ENCODE results near the gene ZNF652. TPM values are rescaled to one million over a fixed set of nuclear protein-coding genes. Genes with fewer than 3 reads are reported as not detected.
"Not testable (repeated sequence)": the region's sequence is repeated elsewhere in the genome, so short reads cannot be mapped to it uniquely, and the experiment has no call there.

ZNF652 gene
- total RNA-seq, 4 donors from 2014 or later: 58.8 to 124 (median 103) TPM

GRCh38 chr17:49399995-49400394 lies 37.9 kb upstream of the ZNF652 start:
- no peak for DNase-seq (ENCODE audit: low spot score in 2 of 2)
- no peak overlapping the region for H3K4me3 ChIP-seq (ENCODE audit: low read depth, poor library complexity, severe bottlenecking)
- no peak for TF ChIP-seq POLR2A (IDR thresholded peaks at IDR 0.05)
- TF ChIP-seq CTCF (IDR thresholded peaks at IDR 0.05): no peak
- intact Hi-C loops (cut with DNase I; ENCODE audit: low total_unique reads): no loop called here
- WGBS, 2 donors: 73 to 75% methylated on average over 3 of the region's 3 CpGs

- no peak for TF ChIP-seq CTCF (IDR thresholded peaks at IDR 0.05)
- no peak for TF ChIP-seq POLR2A (IDR thresholded peaks at IDR 0.05)
- no peak overlapping the region for H3K4me3 ChIP-seq (ENCODE audit: low read depth, poor library complexity, severe bottlenecking)
- intact Hi-C loops (cut with DNase I; ENCODE audit: low total_unique reads): no loop called here
- DNase-seq (ENCODE audit: low spot score in 2 of 2): no peak
- 51 to 55% methylated on average over 4 of the region's 4 CpGs for WGBS, 2 donors
Measured at GRCh38 chr17:49397586-49397985, 35.5 kb upstream of the ZNF652 start.

- 67 to 73% methylated on average over 8 of the region's 8 CpGs for WGBS, 2 donors
- TF ChIP-seq CTCF (IDR thresholded peaks at IDR 0.05) (no peak), POLR2A (IDR thresholded peaks at IDR 0.05) (no peak)
- intact Hi-C loops (cut with DNase I; ENCODE audit: low total_unique reads): loop anchor here (5.0 kb wide), 1 partner anchor 76 kb away; no protein-coding TSS in a partner anchor
- H3K4me3 ChIP-seq (ENCODE audit: low read depth, poor library complexity, severe bottlenecking): no peak overlapping the region
- no peak for DNase-seq (ENCODE audit: low spot score in 2 of 2)
Measured at GRCh38 chr17:49393491-49394255, 31.6 kb upstream of the ZNF652 start.

- intact Hi-C loops (cut with DNase I; ENCODE audit: low total_unique reads): loop anchor here (5.0 kb wide), 1 partner anchor 73 kb away; no protein-coding TSS in a partner anchor
- 39 to 53% methylated on average over 8 to 9 of the region's 9 CpGs for WGBS, 2 donors
- DNase-seq (ENCODE audit: low spot score in 2 of 2): peak; percentile 32 to 87
- TF ChIP-seq POLR2A (IDR thresholded peaks at IDR 0.05): no peak
- TF ChIP-seq CTCF (IDR thresholded peaks at IDR 0.05): no peak
- H3K4me3 ChIP-seq (ENCODE audit: low read depth, poor library complexity, severe bottlenecking): no peak overlapping the region
Measured at GRCh38 chr17:49390548-49391324, 28.7 kb upstream of the ZNF652 start.

- not testable (repeated sequence) for DNase-seq (ENCODE audit: low spot score in 2 of 2); H3K4me3 ChIP-seq (ENCODE audit: low read depth, poor library complexity, severe bottlenecking)
- WGBS, 2 donors: 40 to 53% methylated on average over 12 of the region's 12 CpGs
- intact Hi-C loops (cut with DNase I; ENCODE audit: low total_unique reads): loop anchor here (5.0 kb wide), 1 partner anchor 72 kb away; no protein-coding TSS in a partner anchor
Measured at GRCh38 chr17:49389514-49390347, 27.7 kb upstream of the ZNF652 start.

Measured in lower leg skin (tissue), 4 donors.